Measurements from ENCODE around the gene DMD. TPM values are rescaled to one million over a fixed set of nuclear protein-coding genes. Genes with fewer than 3 reads are reported as not detected.

DMD gene
- total RNA-seq, 1 donor from 2014 or later = 5.0 TPM

- H3K9me3 Mint-ChIP-seq = no peaks in the 10 kb centered on the region
- no peaks in the 10 kb centered on the region for H3K36me3 Mint-ChIP-seq (ENCODE audit: low read depth)
- no peak overlapping the region for H3K27ac Mint-ChIP-seq
- intact Hi-C loops (cut with micrococcal nuclease) = no loop called here
- H3K27me3 Mint-ChIP-seq = no peaks in the 10 kb centered on the region
- H3K4me3 Mint-ChIP-seq = no peak overlapping the region
- no peaks in the 10 kb centered on the region for H3K4me1 Mint-ChIP-seq
- no peak for DNase-seq
Observed at GRCh38 chrX:31550158-31550557, 1661.2 kb downstream of the DMD start.

GRCh38 chrX:31547816-31548215 is 1663.5 kb downstream of the DMD start:
- no peak overlapping the region for H3K27ac Mint-ChIP-seq
- H3K4me1 Mint-ChIP-seq = no peaks in the 10 kb centered on the region
- intact Hi-C loops (cut with micrococcal nuclease) = no loop called here
- no peak for DNase-seq
- no peak overlapping the region for H3K4me3 Mint-ChIP-seq
- H3K27me3 Mint-ChIP-seq = no peaks in the 10 kb centered on the region
- no peaks in the 10 kb centered on the region for H3K36me3 Mint-ChIP-seq (ENCODE audit: low read depth)
- no peaks in the 10 kb centered on the region for H3K9me3 Mint-ChIP-seq

- no peaks in the 10 kb centered on the region for H3K36me3 Mint-ChIP-seq (ENCODE audit: low read depth)
- H3K27ac Mint-ChIP-seq = no peak overlapping the region
- H3K4me3 Mint-ChIP-seq = no peak overlapping the region
- no peaks in the 10 kb centered on the region for H3K4me1 Mint-ChIP-seq
- DNase-seq = no peak
- intact Hi-C loops (cut with micrococcal nuclease) = no loop called here
- H3K27me3 Mint-ChIP-seq = no peaks in the 10 kb centered on the region
- no peaks in the 10 kb centered on the region for H3K9me3 Mint-ChIP-seq
Observed at GRCh38 chrX:31547416-31547815, 1663.9 kb downstream of the DMD start.

GRCh38 chrX:31546126-31546525 is 1665.2 kb downstream of the DMD start:
- intact Hi-C loops (cut with micrococcal nuclease) = no loop called here
- DNase-seq = no peak
- Mint-ChIP-seq H3K27me3 (no peaks in the 10 kb centered on the region), H3K36me3 (ENCODE audit: low read depth) (no peaks in the 10 kb centered on the region), H3K9me3 (no peaks in the 10 kb centered on the region), H3K4me3 (no peak overlapping the region), H3K27ac (no peak overlapping the region), H3K4me1 (no peaks in the 10 kb centered on the region)

GRCh38 chrX:31545726-31546125 is 1665.6 kb downstream of the DMD start:
- intact Hi-C loops (cut with micrococcal nuclease) = no loop called here
- no peak overlapping the region for H3K4me3 Mint-ChIP-seq
- no peak overlapping the region for H3K27ac Mint-ChIP-seq
- no peaks in the 10 kb centered on the region for H3K36me3 Mint-ChIP-seq (ENCODE audit: low read depth)
- no peak for DNase-seq
- H3K27me3 Mint-ChIP-seq = no peaks in the 10 kb centered on the region
- no peaks in the 10 kb centered on the region for H3K4me1 Mint-ChIP-seq
- H3K9me3 Mint-ChIP-seq = no peaks in the 10 kb centered on the region

- H3K4me1 Mint-ChIP-seq = no peaks in the 10 kb centered on the region
- H3K27me3 Mint-ChIP-seq = no peaks in the 10 kb centered on the region
- H3K27ac Mint-ChIP-seq = no peak overlapping the region
- H3K9me3 Mint-ChIP-seq = no peaks in the 10 kb centered on the region
- no peak for DNase-seq
- intact Hi-C loops (cut with micrococcal nuclease) = no loop called here
- H3K36me3 Mint-ChIP-seq (ENCODE audit: low read depth) = no peaks in the 10 kb centered on the region
- no peak overlapping the region for H3K4me3 Mint-ChIP-seq
Observed at GRCh38 chrX:31545191-31545590, 1666.2 kb downstream of the DMD start.

DNA sequence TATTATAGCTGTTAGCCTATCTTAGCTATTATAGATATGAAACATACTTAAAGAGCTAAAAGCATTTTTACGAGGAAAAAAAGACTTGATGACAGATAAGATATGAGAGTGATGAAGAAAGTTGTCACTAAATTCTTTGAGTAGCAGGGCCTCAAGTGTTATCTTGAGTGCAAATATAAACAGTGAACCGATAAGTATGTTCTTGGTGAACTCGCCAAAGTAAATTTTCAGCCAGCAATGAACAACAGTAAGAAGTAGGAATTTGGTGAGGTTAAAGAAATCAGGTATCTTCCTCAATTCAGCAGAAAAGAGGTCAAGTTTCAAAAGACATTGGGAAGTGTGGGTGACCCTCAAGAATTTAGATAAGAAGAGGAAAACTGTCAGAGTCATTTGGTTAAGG is 1667.7 kb downstream of the DMD start:
- intact Hi-C loops (cut with micrococcal nuclease) = no loop called here
- H3K4me3 Mint-ChIP-seq = no peak overlapping the region
- no peaks in the 10 kb centered on the region for H3K36me3 Mint-ChIP-seq (ENCODE audit: low read depth)
- DNase-seq = no peak
- no peaks in the 10 kb centered on the region for H3K4me1 Mint-ChIP-seq
- H3K9me3 Mint-ChIP-seq = no peaks in the 10 kb centered on the region
- no peaks in the 10 kb centered on the region for H3K27me3 Mint-ChIP-seq
- no peak overlapping the region for H3K27ac Mint-ChIP-seq

- H3K4me1 Mint-ChIP-seq = no peaks in the 10 kb centered on the region
- H3K9me3 Mint-ChIP-seq = no peaks in the 10 kb centered on the region
- H3K27me3 Mint-ChIP-seq = no peaks in the 10 kb centered on the region
- no peaks in the 10 kb centered on the region for H3K36me3 Mint-ChIP-seq (ENCODE audit: low read depth)
- DNase-seq = no peak
- intact Hi-C loops (cut with micrococcal nuclease) = no loop called here
- H3K27ac Mint-ChIP-seq = no peak overlapping the region
- no peak overlapping the region for H3K4me3 Mint-ChIP-seq
Observed at GRCh38 chrX:31542566-31542965, 1668.8 kb downstream of the DMD start.

DNA sequence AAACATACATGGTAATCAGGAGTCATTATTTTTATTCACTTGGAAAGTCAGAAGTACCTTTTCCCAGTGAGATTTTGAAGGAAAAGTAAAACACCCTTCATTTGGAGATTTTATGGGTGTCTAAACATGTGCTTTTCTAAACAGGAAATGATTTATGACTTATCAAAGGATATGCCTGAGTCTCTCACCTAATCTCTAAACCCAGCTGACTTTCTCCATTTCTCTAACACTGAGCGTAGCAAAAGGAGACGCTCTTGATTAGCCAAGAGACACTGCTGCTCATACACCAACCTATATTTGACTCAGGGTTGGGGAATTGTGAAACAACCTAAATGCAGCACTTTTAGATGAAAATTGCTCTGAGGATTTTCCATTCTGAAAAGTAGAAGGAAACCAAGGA is 1671.0 kb downstream of the DMD start:
- DNase-seq = no peak
- intact Hi-C loops (cut with micrococcal nuclease) = no loop called here
- H3K27me3 Mint-ChIP-seq = no peaks in the 10 kb centered on the region
- H3K36me3 Mint-ChIP-seq (ENCODE audit: low read depth) = no peaks in the 10 kb centered on the region
- no peak overlapping the region for H3K4me3 Mint-ChIP-seq
- H3K27ac Mint-ChIP-seq = no peak overlapping the region
- no peaks in the 10 kb centered on the region for H3K4me1 Mint-ChIP-seq
- H3K9me3 Mint-ChIP-seq = no peaks in the 10 kb centered on the region

DNA sequence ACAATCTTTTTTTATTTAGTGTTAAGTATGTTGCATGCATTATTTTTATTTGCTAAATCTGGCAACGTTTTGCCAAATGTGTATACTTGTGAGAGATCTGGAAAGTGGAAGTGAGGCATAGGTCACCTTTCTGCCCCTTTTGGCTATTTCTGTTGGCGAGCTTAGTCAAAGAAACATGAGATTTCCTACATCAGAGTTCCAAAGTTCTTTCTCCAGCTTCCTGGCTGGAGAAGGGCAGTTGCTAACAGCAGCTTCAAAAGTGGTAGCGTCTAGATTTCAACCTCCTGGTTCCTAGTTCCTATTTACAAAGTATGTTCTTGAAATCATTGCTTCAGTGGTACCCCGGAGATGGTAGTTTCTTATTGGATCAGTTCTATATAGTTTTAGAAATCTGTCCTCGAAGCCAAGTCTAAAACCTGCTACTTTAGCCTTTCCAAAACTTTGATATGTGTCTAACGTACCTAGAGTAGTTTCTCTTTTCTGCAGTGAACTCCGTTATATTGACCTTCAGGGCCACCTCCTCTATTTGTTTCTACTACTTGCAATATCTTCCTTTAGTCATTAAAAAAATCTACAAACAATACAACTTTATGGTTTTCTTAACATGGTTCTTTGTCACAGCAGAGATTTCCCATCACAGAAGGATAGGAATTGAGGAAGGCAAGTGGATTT is 1683.8 kb downstream of the DMD start:
- Mint-ChIP-seq H3K4me3 (no peak overlapping the region), H3K27me3 (no peaks in the 10 kb centered on the region), H3K9me3 (no peaks in the 10 kb centered on the region), H3K27ac (no peak overlapping the region), H3K36me3 (ENCODE audit: low read depth) (no peaks in the 10 kb centered on the region), H3K4me1 (no peaks in the 10 kb centered on the region)
- intact Hi-C loops (cut with micrococcal nuclease) = no loop called here
- DNase-seq = no peak

GRCh38 chrX:31523884-31524536 is 1687.3 kb downstream of the DMD start:
- H3K36me3 Mint-ChIP-seq (ENCODE audit: low read depth) = no peaks in the 10 kb centered on the region
- no peak overlapping the region for H3K4me3 Mint-ChIP-seq
- intact Hi-C loops (cut with micrococcal nuclease) = no loop called here
- no peaks in the 10 kb centered on the region for H3K27me3 Mint-ChIP-seq
- H3K27ac Mint-ChIP-seq = no peak overlapping the region
- H3K4me1 Mint-ChIP-seq = no peaks in the 10 kb centered on the region
- no peaks in the 10 kb centered on the region for H3K9me3 Mint-ChIP-seq
- DNase-seq = no peak

GRCh38 chrX:31522760-31523159 is 1688.6 kb downstream of the DMD start:
- H3K27ac Mint-ChIP-seq = no peak overlapping the region
- no peak for DNase-seq
- no peaks in the 10 kb centered on the region for H3K36me3 Mint-ChIP-seq (ENCODE audit: low read depth)
- H3K4me1 Mint-ChIP-seq = no peaks in the 10 kb centered on the region
- H3K9me3 Mint-ChIP-seq = no peaks in the 10 kb centered on the region
- intact Hi-C loops (cut with micrococcal nuclease) = no loop called here
- no peaks in the 10 kb centered on the region for H3K27me3 Mint-ChIP-seq
- no peak overlapping the region for H3K4me3 Mint-ChIP-seq

DNA sequence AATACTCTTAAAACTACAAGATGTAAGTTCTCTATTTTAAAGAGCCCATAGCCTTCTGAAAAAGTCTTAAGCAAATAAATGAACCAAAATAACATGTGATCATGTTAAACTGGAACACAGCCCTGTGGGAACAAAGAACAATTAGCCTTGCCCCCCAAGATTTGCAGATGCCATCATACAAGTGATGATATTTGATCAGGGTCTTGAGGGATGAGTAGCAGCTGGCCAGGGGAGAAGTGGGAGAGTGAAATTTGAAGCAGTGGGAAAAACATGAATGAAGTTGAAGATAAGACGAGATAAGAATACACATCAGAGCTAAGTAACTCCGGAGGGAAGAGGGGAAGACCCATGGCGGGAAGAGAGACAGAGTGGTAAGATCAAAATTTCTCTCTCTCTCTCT is 1689.4 kb downstream of the DMD start:
- Mint-ChIP-seq H3K36me3 (ENCODE audit: low read depth) (no peaks in the 10 kb centered on the region), H3K4me1 (no peaks in the 10 kb centered on the region), H3K27me3 (no peaks in the 10 kb centered on the region), H3K9me3 (no peaks in the 10 kb centered on the region), H3K4me3 (no peak overlapping the region), H3K27ac (no peak overlapping the region)
- intact Hi-C loops (cut with micrococcal nuclease) = no loop called here
- DNase-seq = no peak

DNA sequence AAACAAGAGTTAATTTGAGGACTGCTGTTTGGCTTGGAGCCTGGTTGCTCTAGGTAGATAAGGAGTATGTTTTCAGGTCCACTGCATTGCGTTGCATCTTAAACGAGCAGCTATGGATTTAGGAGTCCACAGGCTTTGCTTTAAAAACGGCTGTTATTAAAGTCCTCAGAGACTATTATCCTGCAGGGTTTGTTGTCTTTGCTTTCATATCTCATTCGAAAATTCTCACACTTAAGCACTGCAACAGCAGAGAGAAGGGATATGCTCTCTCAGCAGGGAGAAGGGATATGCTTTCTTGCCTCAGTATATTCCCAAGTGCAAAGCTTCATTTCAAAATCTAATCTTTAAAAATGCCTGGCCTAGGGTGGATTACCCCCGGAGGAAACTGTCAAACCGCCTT is 1694.8 kb downstream of the DMD start:
- H3K4me3 Mint-ChIP-seq = no peak overlapping the region
- H3K9me3 Mint-ChIP-seq = no peaks in the 10 kb centered on the region
- H3K27me3 Mint-ChIP-seq = no peaks in the 10 kb centered on the region
- no peaks in the 10 kb centered on the region for H3K36me3 Mint-ChIP-seq (ENCODE audit: low read depth)
- H3K27ac Mint-ChIP-seq = no peak overlapping the region
- DNase-seq = no peak
- H3K4me1 Mint-ChIP-seq = no peaks in the 10 kb centered on the region
- intact Hi-C loops (cut with micrococcal nuclease) = no loop called here

DNA sequence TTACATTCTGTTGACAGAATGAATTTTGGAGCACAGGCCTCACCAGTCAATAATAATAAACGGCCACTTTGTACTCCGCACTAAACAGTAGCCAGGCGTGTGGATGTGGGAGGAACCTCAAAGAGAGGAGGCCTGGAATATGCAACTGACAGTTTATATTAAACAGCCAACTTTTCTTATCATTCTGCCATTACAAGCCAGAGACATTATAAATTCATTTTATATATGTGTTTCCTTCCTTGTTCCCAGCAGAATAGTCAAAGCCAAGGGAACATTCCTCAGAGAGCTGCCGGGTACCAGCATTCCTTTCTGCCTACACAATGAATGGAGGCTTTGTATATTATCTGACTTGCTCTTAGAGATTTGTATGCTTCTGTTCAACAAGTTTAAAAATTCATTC is 1703.0 kb downstream of the DMD start:
- Mint-ChIP-seq H3K9me3 (no peaks in the 10 kb centered on the region), H3K4me3 (no peak overlapping the region), H3K36me3 (ENCODE audit: low read depth) (no peaks in the 10 kb centered on the region), H3K27me3 (no peaks in the 10 kb centered on the region), H3K4me1 (no peaks in the 10 kb centered on the region), H3K27ac (no peak overlapping the region)
- intact Hi-C loops (cut with micrococcal nuclease) = no loop called here
- no peak for DNase-seq
